Stimulated activated effector memory CD8-positive, alpha-beta T cell treated with anti-CD3 and anti-CD28 coated beads, Interleukin-12 subunit alpha, Interleukin-12 subunit beta, amount 100 ng/mL, for 72 hours (primary cell): ENCODE data around the gene ABCC11.

Experiments
- ATAC-seq: fragments of 150-1000 bp; cut with Tn5 transposase; 2 replicates; pipeline ENCODE4 v1.10.0; 2021
- DNase-seq, 2 donors: peaks; one replicate each; pipeline ENCODE4 v3.0.0; 2021 to 2022; ENCODE audit warnings: low spot score in 2 of 2
- H3K27ac Mint-ChIP-seq: one replicate; pipeline ENCODE4 v1.8.0; 2022; ENCODE audit warnings: mild to moderate bottlenecking, mixed read lengths
- H3K36me3 Mint-ChIP-seq: one replicate; pipeline ENCODE4 v1.8.0; 2022; ENCODE audit warnings: mild to moderate bottlenecking, mixed read lengths
- H3K4me1 Mint-ChIP-seq: one replicate; pipeline ENCODE4 v1.8.0; 2022; ENCODE audit warnings: mixed read lengths
- H3K4me3 Mint-ChIP-seq: one replicate; pipeline ENCODE4 v1.8.0; 2022; ENCODE audit warnings: mild to moderate bottlenecking, mixed read lengths
- H3K9me3 Mint-ChIP-seq: one replicate; pipeline ENCODE4 v1.8.0; 2022; ENCODE audit warnings: mixed read lengths

Gene ABCC11

GRCh38 chr16:48232493-48233040 is 14.8 kb downstream of the ABCC11 start:
- H3K4me3 Mint-ChIP-seq = peak overlapping the region; percentile 10
- no peaks in the 10 kb centered on the region for H3K9me3 Mint-ChIP-seq
- ATAC-seq = peak; percentile 54
- no peak for DNase-seq
- H3K4me1 Mint-ChIP-seq = peaks cover 14% of the 10 kb centered on the region
- H3K27ac Mint-ChIP-seq = peak overlapping the region; percentile 61
- H3K36me3 Mint-ChIP-seq = no peaks in the 10 kb centered on the region

- no peaks in the 10 kb centered on the region for H3K36me3 Mint-ChIP-seq
- H3K4me3 Mint-ChIP-seq = peak overlapping the region; percentile 10
- DNase-seq = peak in 1 of 2 donors; percentile 56
- peak overlapping the region; percentile 61 for H3K27ac Mint-ChIP-seq
- peak; percentile 86 for ATAC-seq
- H3K9me3 Mint-ChIP-seq = no peaks in the 10 kb centered on the region
- peaks cover 14% of the 10 kb centered on the region for H3K4me1 Mint-ChIP-seq
Measured at GRCh38 chr16:48231727-48232492, 15.4 kb downstream of the ABCC11 start.

GRCh38 chr16:48225456-48225855 is 21.9 kb downstream of the ABCC11 start:
- Mint-ChIP-seq H3K27ac (no peak overlapping the region), H3K4me3 (no peak overlapping the region), H3K9me3 (no peaks in the 10 kb centered on the region), H3K36me3 (no peaks in the 10 kb centered on the region), H3K4me1 (no peaks in the 10 kb centered on the region)
- no peak for ATAC-seq
- no peak for DNase-seq

GRCh38 chr16:48223490-48223889 is 23.8 kb downstream of the ABCC11 start:
- Mint-ChIP-seq H3K9me3 (no peaks in the 10 kb centered on the region), H3K4me1 (no peaks in the 10 kb centered on the region), H3K4me3 (no peak overlapping the region), H3K27ac (no peak overlapping the region), H3K36me3 (no peaks in the 10 kb centered on the region)
- ATAC-seq (no peak), DNase-seq (no peak)

- no peak overlapping the region for H3K4me3 Mint-ChIP-seq
Measured at GRCh38 chr16:48220891-48221290, 26.4 kb downstream of the ABCC11 start.

GRCh38 chr16:48218473-48218872 is 28.9 kb downstream of the ABCC11 start:
- H3K36me3 Mint-ChIP-seq = no peaks in the 10 kb centered on the region
- ATAC-seq = no peak
- no peak overlapping the region for H3K27ac Mint-ChIP-seq

More at GRCh38 chr16:48220891-48221290, 26.4 kb downstream of the ABCC11 start:
- Mint-ChIP-seq H3K27ac (no peak overlapping the region), H3K9me3 (no peaks in the 10 kb centered on the region), H3K36me3 (no peaks in the 10 kb centered on the region), H3K4me1 (no peaks in the 10 kb centered on the region)
- no peak for DNase-seq
- no peak for ATAC-seq

GRCh38 chr16:48217708-48218107 is 29.6 kb downstream of the ABCC11 start:
- Mint-ChIP-seq H3K27ac (no peak overlapping the region), H3K36me3 (no peaks in the 10 kb centered on the region), H3K4me3 (no peak overlapping the region), H3K4me1 (no peaks in the 10 kb centered on the region), H3K9me3 (no peaks in the 10 kb centered on the region)
- no peak for DNase-seq
- ATAC-seq = no peak

More at GRCh38 chr16:48218473-48218872, 28.9 kb downstream of the ABCC11 start:
- Mint-ChIP-seq H3K4me1 (no peaks in the 10 kb centered on the region), H3K4me3 (no peak overlapping the region), H3K9me3 (no peaks in the 10 kb centered on the region)
- no peak for DNase-seq

- Mint-ChIP-seq H3K4me1 (no peaks in the 10 kb centered on the region), H3K27ac (no peak overlapping the region), H3K4me3 (no peak overlapping the region), H3K9me3 (no peaks in the 10 kb centered on the region), H3K36me3 (no peaks in the 10 kb centered on the region)
- DNase-seq (no peak), ATAC-seq (no peak)
Measured at GRCh38 chr16:48215738-48216137, 31.6 kb downstream of the ABCC11 start.

- Mint-ChIP-seq H3K27ac (no peak overlapping the region), H3K9me3 (no peaks in the 10 kb centered on the region), H3K4me1 (no peaks in the 10 kb centered on the region), H3K4me3 (no peak overlapping the region), H3K36me3 (no peaks in the 10 kb centered on the region)
- DNase-seq = no peak
- no peak for ATAC-seq
Measured at GRCh38 chr16:48212033-48212432, 35.3 kb downstream of the ABCC11 start.

GRCh38 chr16:48210747-48211146 is 36.6 kb downstream of the ABCC11 start:
- ATAC-seq (no peak), DNase-seq (no peak)
- Mint-ChIP-seq H3K4me3 (no peak overlapping the region), H3K36me3 (no peaks in the 10 kb centered on the region), H3K4me1 (peaks cover 8% of the 10 kb centered on the region), H3K9me3 (no peaks in the 10 kb centered on the region), H3K27ac (no peak overlapping the region)

GRCh38 chr16:48206594-48207242 is 40.6 kb downstream of the ABCC11 start:
- Mint-ChIP-seq H3K4me1 (peaks cover 8% of the 10 kb centered on the region), H3K9me3 (no peaks in the 10 kb centered on the region), H3K27ac (no peak overlapping the region), H3K36me3 (no peaks in the 10 kb centered on the region), H3K4me3 (no peak overlapping the region)
- ATAC-seq (peak; percentile 91), DNase-seq (no peak)

- Mint-ChIP-seq H3K27ac (no peak overlapping the region), H3K4me3 (no peak overlapping the region), H3K4me1 (peaks cover 8% of the 10 kb centered on the region), H3K9me3 (no peaks in the 10 kb centered on the region), H3K36me3 (no peaks in the 10 kb centered on the region)
- DNase-seq (no peak), ATAC-seq (no peak)
Measured at GRCh38 chr16:48204825-48205151, 42.6 kb downstream of the ABCC11 start.

GRCh38 chr16:48203974-48204824 is 43.1 kb downstream of the ABCC11 start:
- no peak overlapping the region for H3K4me3 Mint-ChIP-seq
- DNase-seq = no peak
- peaks cover 8% of the 10 kb centered on the region for H3K4me1 Mint-ChIP-seq
- no peaks in the 10 kb centered on the region for H3K36me3 Mint-ChIP-seq
- H3K27ac Mint-ChIP-seq = no peak overlapping the region
- H3K9me3 Mint-ChIP-seq = no peaks in the 10 kb centered on the region
- ATAC-seq = no peak

- no peak overlapping the region for H3K27ac Mint-ChIP-seq
- peaks cover 4% of the 10 kb centered on the region for H3K4me1 Mint-ChIP-seq
- H3K36me3 Mint-ChIP-seq = no peaks in the 10 kb centered on the region
- H3K4me3 Mint-ChIP-seq = no peak overlapping the region
- ATAC-seq (no peak), DNase-seq (no peak)
- no peaks in the 10 kb centered on the region for H3K9me3 Mint-ChIP-seq
Measured at GRCh38 chr16:48201515-48202201, 45.7 kb downstream of the ABCC11 start.

GRCh38 chr16:48197294-48197693 is 50.0 kb downstream of the ABCC11 start:
- no peaks in the 10 kb centered on the region for H3K36me3 Mint-ChIP-seq
- H3K4me3 Mint-ChIP-seq = no peak overlapping the region
- no peaks in the 10 kb centered on the region for H3K4me1 Mint-ChIP-seq
- no peak for ATAC-seq
- H3K9me3 Mint-ChIP-seq = no peaks in the 10 kb centered on the region
- no peak for DNase-seq
- H3K27ac Mint-ChIP-seq = no peak overlapping the region
